Erythroblast (primary cell): ENCODE results near the gene ADARB2.

Experiments used
- GATA1 ChIP-seq: IDR thresholded peaks from 2 replicates; pipeline ENCODE4 v1.6.1; 2011; ENCODE audit warnings: low read depth, mild to moderate bottlenecking, control low read depth, low read length, moderate library complexity
- POLR2A ChIP-seq: IDR thresholded peaks from 2 replicates; pipeline ENCODE4 v1.6.1; 2011; ENCODE audit warnings: mild to moderate bottlenecking, low read length

DNA sequence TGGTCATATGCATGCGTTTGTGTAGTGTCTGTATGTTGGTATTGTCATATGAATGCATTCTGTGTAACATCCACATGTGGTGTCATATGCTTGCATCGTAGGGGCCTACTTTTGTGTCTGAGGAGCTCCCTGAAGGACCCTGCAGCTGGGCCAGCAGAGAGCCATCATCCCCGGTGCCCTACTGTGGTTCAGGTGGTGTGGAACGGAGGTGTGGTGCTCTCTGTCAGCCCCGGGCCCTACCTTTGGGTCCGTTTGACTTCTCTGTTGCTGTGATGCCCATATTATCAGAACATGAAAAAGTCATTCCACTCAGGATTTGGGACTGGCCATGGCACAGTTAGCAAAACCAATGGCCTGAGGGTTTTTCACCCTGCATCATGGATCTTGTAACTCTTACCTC lies 217.9 kb downstream of the ADARB2 start:
- no peak for TF ChIP-seq POLR2A
- TF ChIP-seq GATA1, result no peak
